Activated naive CD8-positive, alpha-beta T cell treated with anti-CD3 and anti-CD28 coated beads, Interleukin-2, amount 10 ng/mL, durations not matched to agents 7 days and 5 days (primary cell): ENCODE measurements around the gene HCN4. TPM values are rescaled to one million over a fixed set of nuclear protein-coding genes. Genes with fewer than 3 reads are reported as not detected.
A peak's percentile ranks its signal among the peaks of the same experiment; 100 is the strongest.

Experiments
- ATAC-seq: fragments of 150-1000 bp; cut with Tn5 transposase; one replicate; pipeline ENCODE4 v1.10.0; 2021; ENCODE audit warnings: low read depth, moderate library complexity
- POLR2A ChIA-PET: fragments of 350-600 bp; sonication (Branson Sonifier 250); formaldehyde crosslinking; loops from one replicate; lab custom pipeline; 2021; ENCODE audit warnings: antibody characterized with exemption; lab: Charles Lee
- DNase-seq: peaks from one replicate; pipeline ENCODE4 v3.0.0; 2021
- H3K27ac Mint-ChIP-seq: one replicate; pipeline ENCODE4 v1.8.0; 2022; ENCODE audit warnings: mild to moderate bottlenecking, mixed read lengths
- H3K27me3 Mint-ChIP-seq: one replicate; pipeline ENCODE4 v1.8.0; 2022; ENCODE audit warnings: mild to moderate bottlenecking, moderate library complexity, mixed read lengths
- H3K36me3 Mint-ChIP-seq: one replicate; pipeline ENCODE4 v1.8.0; 2021; ENCODE audit warnings: mild to moderate bottlenecking, mixed read lengths
- H3K4me1 Mint-ChIP-seq: one replicate; pipeline ENCODE4 v1.8.0; 2021; ENCODE audit warnings: mixed read lengths
- H3K4me3 Mint-ChIP-seq: one replicate; pipeline ENCODE4 v1.8.0; 2022; ENCODE audit warnings: mild to moderate bottlenecking, moderate library complexity, mixed read lengths
- H3K9me3 Mint-ChIP-seq: one replicate; pipeline ENCODE4 v1.8.0; 2021; ENCODE audit warnings: mixed read lengths
- total RNA-seq, 2 experiments: library from RNA; stranded (reverse); gene quantifications; one replicate each; pipeline ENCODE4 v1.2.3, GENCODE V29; 2021

The HCN4 gene
- total RNA-seq, 2 experiments from 2014 or later = not detected

DNA sequence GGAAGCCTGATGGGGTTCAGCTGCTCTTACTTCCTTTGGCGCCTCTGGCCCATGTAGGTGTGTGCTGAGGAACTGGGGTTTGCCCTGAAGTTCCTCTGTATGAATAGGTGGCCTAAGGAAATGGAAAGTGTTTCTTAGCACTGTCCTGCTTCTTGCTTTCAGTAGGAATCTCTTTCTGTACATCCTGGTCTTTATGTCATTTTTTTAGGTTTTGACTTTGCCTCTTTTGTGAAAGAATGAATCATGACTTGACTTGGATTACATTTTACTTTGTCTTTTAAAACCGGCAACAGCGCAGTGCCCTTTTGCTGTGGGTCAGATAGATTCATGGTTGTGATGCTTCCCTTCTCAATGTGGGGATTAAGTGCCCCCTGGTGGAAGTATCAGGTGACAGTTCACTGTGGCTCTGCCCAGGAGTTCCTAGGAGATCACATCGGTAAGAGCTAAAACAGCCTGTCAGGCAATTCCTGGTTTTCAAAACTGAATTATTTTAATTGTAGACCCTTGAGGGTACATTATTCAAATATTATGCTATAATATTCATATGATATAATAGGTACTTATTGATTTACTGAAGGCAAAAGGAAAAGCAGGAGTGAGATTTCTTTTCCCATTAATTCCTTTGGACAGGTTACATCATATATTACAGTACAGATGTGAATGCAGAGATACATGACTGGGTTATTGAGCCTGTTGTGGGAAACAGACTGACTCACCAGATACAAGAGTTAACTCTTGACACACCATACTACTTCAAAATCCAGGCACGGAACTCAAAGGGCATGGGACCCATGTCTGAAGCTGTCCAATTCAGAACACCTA, 95.4 kb downstream of the HCN4 start:
- Mint-ChIP-seq H3K27me3 (peaks cover 4% of the 10 kb centered on the region), H3K9me3 (no peaks in the 10 kb centered on the region), H3K4me3 (peak overlapping the region; percentile 48), H3K36me3 (no peaks in the 10 kb centered on the region), H3K27ac (no peak overlapping the region), H3K4me1 (peaks cover 4% of the 10 kb centered on the region)
- DNase-seq (no peak), ATAC-seq (peak; percentile 47)
- POLR2A ChIA-PET = no interaction called here

DNA sequence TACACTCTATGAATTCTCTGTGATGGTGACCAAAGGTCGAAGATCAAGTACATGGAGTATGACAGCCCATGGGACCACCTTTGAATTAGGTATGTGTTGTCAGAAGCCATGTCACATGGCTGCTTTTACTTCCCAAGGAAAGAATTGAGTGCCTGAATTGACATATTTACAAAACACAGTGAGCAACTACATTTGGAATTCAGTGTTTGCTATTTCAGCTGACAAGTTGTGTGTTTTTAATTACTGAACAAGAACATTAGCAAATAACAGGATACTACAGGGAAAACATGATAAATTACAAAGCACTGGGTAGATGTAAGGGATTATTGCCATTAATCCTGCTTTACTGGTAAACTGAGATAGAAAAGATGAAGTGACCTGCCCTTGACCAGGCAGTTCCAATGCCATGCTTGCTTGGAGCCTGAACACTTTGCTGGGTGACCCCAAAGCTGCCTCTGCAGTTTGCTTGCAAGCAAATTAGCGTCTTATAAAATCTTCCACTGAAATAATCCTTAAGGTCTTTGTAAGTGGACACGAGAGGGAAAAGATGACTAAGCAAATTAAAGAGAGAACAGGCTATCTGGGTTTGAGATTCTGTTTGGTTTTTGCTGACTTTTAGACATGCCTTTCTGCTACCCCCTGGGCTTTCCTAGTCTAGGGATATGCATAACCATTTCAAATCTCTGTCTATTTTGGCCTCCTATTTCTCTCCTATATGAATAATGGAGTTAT, 98.2 kb downstream of the HCN4 start:
- ATAC-seq (no peak), DNase-seq (no peak)

More for the DNA sequence above, 98.2 kb downstream of the HCN4 start:
- peaks cover 4% of the 10 kb centered on the region for H3K4me1 Mint-ChIP-seq
- no peak overlapping the region for H3K27ac Mint-ChIP-seq
- no peaks in the 10 kb centered on the region for H3K36me3 Mint-ChIP-seq
- H3K4me3 Mint-ChIP-seq = no peak overlapping the region
- POLR2A ChIA-PET = no interaction called here
- no peaks in the 10 kb centered on the region for H3K9me3 Mint-ChIP-seq
- peaks cover 4% of the 10 kb centered on the region for H3K27me3 Mint-ChIP-seq

Other genes starting within 250 kb of the HCN4 start
- gene REC114, start 74.2 kb upstream of the HCN4 start, total RNA-seq = not detected